HG03378 (cell line): ENCODE measurements around the gene PRR16.

Source experiments
- ATAC-seq: cut with Tn5 transposase; IDR thresholded peaks from one replicate; pipeline ENCODE4 v1.9.1; 2021; ENCODE audit warnings: mild to moderate bottlenecking, moderate library complexity; ENCODE audit not compliant: unreplicated experiment

Gene PRR16

GRCh38 chr5:120512791-120513650 is 48.9 kb downstream of the PRR16 start:
- no peak for ATAC-seq

DNA sequence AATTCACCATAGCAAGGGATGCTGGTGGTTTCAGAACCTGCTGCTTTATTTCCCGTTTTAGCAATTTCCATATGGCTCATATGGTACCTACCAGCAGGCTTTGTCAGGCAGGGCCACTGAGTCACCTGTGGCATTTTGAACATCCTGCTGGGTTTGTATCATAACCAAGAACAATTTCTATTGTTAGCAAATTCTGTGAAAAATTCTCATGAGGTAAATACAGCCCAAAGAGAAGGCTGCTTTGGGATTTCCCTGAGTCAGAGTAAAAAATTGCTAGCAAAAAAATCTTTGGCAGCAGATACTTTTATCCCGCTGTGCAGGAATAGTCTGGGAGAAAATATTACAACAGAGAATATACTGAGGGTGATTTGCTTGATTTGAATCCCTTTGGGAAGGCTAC is 52.7 kb downstream of the PRR16 start:
- no peak for ATAC-seq

DNA sequence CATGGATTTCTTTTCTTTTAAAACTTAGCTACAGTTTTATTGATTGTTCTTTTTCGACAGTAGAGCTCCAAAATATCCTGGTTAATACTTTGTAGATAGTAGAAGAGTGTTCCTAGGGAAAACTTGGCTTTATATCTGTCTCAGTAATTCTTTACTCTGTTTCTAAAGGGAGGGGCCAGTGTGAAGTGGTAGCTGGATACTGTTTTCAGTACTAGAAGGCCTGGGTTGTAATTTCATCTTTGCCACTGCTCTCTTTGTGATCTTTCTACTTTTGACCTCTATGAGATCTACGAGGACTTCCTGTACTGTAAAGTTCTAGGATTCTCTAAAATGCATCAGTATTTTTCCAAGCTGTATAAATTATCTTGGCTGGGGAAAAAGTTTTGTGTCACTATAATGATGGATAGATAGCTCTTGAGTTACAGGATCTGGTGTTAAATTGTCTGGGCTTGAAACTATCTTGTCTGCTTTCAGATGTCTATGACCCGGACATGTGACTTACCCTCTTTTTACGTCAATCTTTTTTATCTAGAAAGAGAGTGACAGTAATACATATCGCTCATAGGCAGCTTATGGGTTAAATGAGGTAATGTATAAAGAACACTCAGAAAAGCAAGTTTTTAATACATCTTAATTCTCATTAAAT is 53.6 kb downstream of the PRR16 start:
- no peak for ATAC-seq

- ATAC-seq, result no peak
These were observed 54.5 kb downstream of the PRR16 start for GRCh38 chr5:120518581-120518980.

- ATAC-seq, result no peak
These were observed 63.2 kb downstream of the PRR16 start for GRCh38 chr5:120527251-120527650.

GRCh38 chr5:120528609-120529008 is 64.5 kb downstream of the PRR16 start:
- ATAC-seq, result no peak

DNA sequence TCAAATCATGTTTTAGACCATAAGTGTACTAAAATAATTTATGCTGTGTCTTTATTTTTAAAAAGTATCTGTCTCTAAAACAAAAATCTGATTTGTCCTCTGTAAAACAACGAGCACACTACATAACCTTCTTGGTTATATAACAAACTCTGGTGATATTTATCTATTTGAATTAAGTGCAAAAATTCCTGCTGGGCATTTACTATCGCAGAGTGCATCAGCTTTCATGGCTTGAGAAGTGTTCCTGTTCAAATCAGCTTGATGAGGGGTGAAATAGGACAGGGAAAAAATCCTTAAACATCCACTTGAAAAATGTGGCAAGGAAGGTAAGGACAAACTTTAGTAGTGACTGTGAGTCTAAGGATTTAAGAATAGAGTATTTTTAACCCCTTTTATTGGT is 65.3 kb downstream of the PRR16 start:
- no peak for ATAC-seq

- ATAC-seq, result no peak
These were observed 67.1 kb downstream of the PRR16 start for GRCh38 chr5:120531215-120531614.

- no peak for ATAC-seq
These were observed 68.7 kb downstream of the PRR16 start for GRCh38 chr5:120532835-120533234.

GRCh38 chr5:120533581-120533980 is 69.5 kb downstream of the PRR16 start:
- no peak for ATAC-seq

- ATAC-seq, result no peak
These were observed 71.8 kb downstream of the PRR16 start for GRCh38 chr5:120535900-120536299.

GRCh38 chr5:120538149-120538548 is 74.0 kb downstream of the PRR16 start:
- ATAC-seq, result no peak

GRCh38 chr5:120538644-120539043 is 74.5 kb downstream of the PRR16 start:
- no peak for ATAC-seq

DNA sequence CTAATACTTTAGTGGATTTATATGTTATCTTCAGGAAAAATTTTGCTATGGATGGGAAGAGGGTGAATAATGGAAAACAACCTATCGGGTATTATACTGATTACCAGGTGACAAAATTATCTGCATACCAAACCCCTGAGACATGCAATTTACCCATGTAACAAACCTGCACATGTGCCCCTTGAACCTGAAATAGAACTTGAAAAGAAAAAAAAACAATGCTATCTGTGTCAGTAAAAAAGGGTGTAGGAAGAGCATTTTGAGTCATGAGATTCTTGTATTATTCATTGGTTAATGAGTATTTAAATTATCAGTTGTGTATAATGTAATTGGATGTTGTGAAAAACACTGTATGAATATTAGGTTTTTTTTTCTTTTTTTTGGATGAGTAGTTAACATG is 75.4 kb downstream of the PRR16 start:
- no peak for ATAC-seq

DNA sequence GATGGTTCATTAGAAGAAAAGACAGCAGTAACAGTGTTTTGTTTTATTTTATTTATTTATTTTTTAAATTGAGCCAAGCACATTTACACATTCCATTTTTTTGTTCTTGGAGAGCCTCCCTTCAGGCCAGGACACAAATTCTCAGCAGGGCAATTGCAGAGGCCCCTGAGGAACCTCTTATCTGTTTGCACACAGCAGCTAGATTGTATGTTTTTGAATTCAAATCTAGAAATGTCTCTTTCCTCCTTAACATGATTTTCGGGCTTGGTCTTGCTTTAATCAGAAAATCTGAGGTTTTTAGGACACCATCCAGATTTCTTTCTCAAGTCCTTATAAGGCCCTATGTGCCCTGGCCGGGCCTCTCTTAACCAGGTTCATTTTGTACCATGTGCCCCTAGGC is 76.0 kb downstream of the PRR16 start:
- ATAC-seq, result no peak

- ATAC-seq, result no peak
These were observed 79.9 kb downstream of the PRR16 start for GRCh38 chr5:120544043-120544442.

GRCh38 chr5:120545007-120545406 is 80.9 kb downstream of the PRR16 start:
- ATAC-seq, result no peak

DNA sequence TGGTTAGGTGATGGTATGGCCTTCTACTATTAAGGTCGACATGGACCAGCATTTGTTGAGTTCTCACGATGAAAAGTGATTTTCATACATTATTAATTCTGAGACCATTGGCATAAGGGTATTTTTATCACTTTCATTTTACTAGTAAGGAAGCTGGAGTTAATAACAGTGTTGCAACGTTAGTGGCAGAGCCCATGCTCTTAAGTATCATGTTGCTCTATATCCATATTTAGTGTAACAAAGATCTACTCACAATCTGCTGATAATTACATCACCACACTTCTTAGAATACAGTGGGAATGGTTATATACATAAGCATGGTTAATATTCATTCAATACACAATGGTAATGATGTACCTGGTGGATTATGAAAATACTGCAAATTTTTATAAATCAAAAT is 81.9 kb downstream of the PRR16 start:
- ATAC-seq, result no peak

DNA sequence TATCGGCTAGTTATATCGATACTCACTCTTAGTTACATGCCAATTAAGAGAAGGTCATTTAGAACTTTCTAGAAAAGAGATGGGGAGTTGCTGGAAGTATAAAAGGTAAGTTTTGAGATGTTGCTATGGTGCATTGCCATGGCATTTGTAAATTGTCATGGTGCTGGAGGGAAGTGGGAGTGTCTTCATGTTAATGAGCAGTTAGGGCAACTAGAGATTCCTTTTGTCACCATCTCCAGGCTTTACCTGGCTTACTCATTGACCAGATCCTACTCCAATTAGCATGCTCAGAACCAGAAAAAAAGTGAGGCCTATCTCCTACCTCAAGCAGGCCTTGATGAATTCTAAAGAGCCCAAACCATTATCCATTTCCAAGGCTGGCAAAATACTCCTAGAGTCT is 82.8 kb downstream of the PRR16 start:
- no peak for ATAC-seq

- ATAC-seq, result no peak
These were observed 86.3 kb downstream of the PRR16 start for GRCh38 chr5:120550358-120550757.

DNA sequence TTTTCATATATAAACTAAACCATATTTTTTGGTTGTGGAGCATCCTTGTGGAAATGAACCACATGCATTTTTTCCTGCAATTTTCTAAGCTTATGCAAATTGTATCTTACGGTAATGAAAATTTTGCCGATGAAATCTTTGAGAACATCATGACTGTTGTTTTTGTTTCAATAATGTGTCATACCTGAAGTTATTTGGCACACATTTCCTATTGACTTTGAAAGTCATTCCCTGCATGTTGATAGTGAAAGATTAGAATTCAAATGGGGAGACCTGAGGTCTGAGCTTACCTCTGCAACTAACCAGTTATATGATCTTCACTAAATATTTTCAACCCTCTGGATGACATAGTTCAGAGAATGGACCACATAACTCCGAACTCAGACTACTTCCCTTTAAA is 88.5 kb downstream of the PRR16 start:
- no peak for ATAC-seq

- no peak for ATAC-seq
These were observed 91.2 kb downstream of the PRR16 start for GRCh38 chr5:120555345-120555744.
